Measurements from ENCODE around the gene PLEKHH1.

PLEKHH1 gene

GRCh38 chr14:67566908-67567307, 33.8 kb downstream of the PLEKHH1 start:
- no peak for DNase-seq (ENCODE audit: low read depth in 2 of 2)

GRCh38 chr14:67567654-67568053, 34.6 kb downstream of the PLEKHH1 start:
- DNase-seq (ENCODE audit: low read depth in 2 of 2) = no peak

GRCh38 chr14:67569011-67569650, 36.0 kb downstream of the PLEKHH1 start:
- DNase-seq (ENCODE audit: low read depth in 2 of 2) = no peak

- no peak for DNase-seq (ENCODE audit: low read depth in 2 of 2)
Observed at GRCh38 chr14:67569651-67570290, 36.7 kb downstream of the PLEKHH1 start.

- DNase-seq (ENCODE audit: low read depth in 2 of 2) = no peak
Observed at GRCh38 chr14:67570453-67570852, 37.4 kb downstream of the PLEKHH1 start.

- peak; percentile 43 for DNase-seq (ENCODE audit: low read depth in 2 of 2)
Observed at GRCh38 chr14:67571275-67571990, 38.3 kb downstream of the PLEKHH1 start.

- no peak for DNase-seq (ENCODE audit: low read depth in 2 of 2)
Observed at GRCh38 chr14:67571991-67572323, 38.9 kb downstream of the PLEKHH1 start.

GRCh38 chr14:67572608-67573007, 39.5 kb downstream of the PLEKHH1 start:
- no peak for DNase-seq (ENCODE audit: low read depth in 2 of 2)

GRCh38 chr14:67573228-67574010, 40.3 kb downstream of the PLEKHH1 start:
- no peak for DNase-seq (ENCODE audit: low read depth in 2 of 2)

GRCh38 chr14:67574156-67574555, 41.1 kb downstream of the PLEKHH1 start:
- no peak for DNase-seq (ENCODE audit: low read depth in 2 of 2)

GRCh38 chr14:67574806-67575205, 41.7 kb downstream of the PLEKHH1 start:
- DNase-seq (ENCODE audit: low read depth in 2 of 2) = no peak

GRCh38 chr14:67575684-67576083, 42.6 kb downstream of the PLEKHH1 start:
- DNase-seq (ENCODE audit: low read depth in 2 of 2) = no peak

- DNase-seq (ENCODE audit: low read depth in 2 of 2) = no peak
Observed at GRCh38 chr14:67576216-67576955, 43.3 kb downstream of the PLEKHH1 start.

- DNase-seq (ENCODE audit: low read depth in 2 of 2) = no peak
Observed at GRCh38 chr14:67577181-67577808, 44.2 kb downstream of the PLEKHH1 start.

- no peak for DNase-seq (ENCODE audit: low read depth in 2 of 2)
Observed at GRCh38 chr14:67577909-67578749, 45.0 kb downstream of the PLEKHH1 start.

GRCh38 chr14:67579040-67579439, 46.0 kb downstream of the PLEKHH1 start:
- no peak for DNase-seq (ENCODE audit: low read depth in 2 of 2)

GRCh38 chr14:67579636-67580035, 46.5 kb downstream of the PLEKHH1 start:
- no peak for DNase-seq (ENCODE audit: low read depth in 2 of 2)

GRCh38 chr14:67580336-67581171, 47.5 kb downstream of the PLEKHH1 start:
- no peak for DNase-seq (ENCODE audit: low read depth in 2 of 2)

- DNase-seq (ENCODE audit: low read depth in 2 of 2) = no peak
Observed at GRCh38 chr14:67581643-67582042, 48.6 kb downstream of the PLEKHH1 start.
